Hepatocyte (in vitro differentiated cells): ENCODE results near the gene MRPL9. TPM values are rescaled to one million over a fixed set of nuclear protein-coding genes. Genes with fewer than 3 reads are reported as not detected.

Experiments
- DNase-seq: peaks from one replicate; pipeline ENCODE4 v3.0.0-alpha.2; 2016; ENCODE audit warnings: low spot score
- H2AFZ ChIP-seq: fragments of 200-600 bp; sonication (generic); 2 replicates; pipeline ENCODE4 v1.6.0; 2016; ENCODE audit warnings: antibody characterized with exemption, mild to moderate bottlenecking
- H3K27ac ChIP-seq: fragments of 200-600 bp; sonication (generic); 2 replicates; pipeline ENCODE4 v1.5.1; 2016; ENCODE audit warnings: mild to moderate bottlenecking
- H3K27me3 ChIP-seq: fragments of 200-600 bp; sonication (generic); 2 replicates; pipeline ENCODE4 v1.6.1; 2016
- H3K36me3 ChIP-seq: fragments of 200-600 bp; sonication (generic); replicated peaks from 2 replicates; pipeline ENCODE4 v1.5.1; 2016; ENCODE audit warnings: low read depth; ENCODE audit not compliant: insufficient read depth
- H3K4me1 ChIP-seq: fragments of 200-600 bp; sonication (generic); 2 replicates; pipeline ENCODE4 v1.5.1; 2016; ENCODE audit warnings: mild to moderate bottlenecking, moderate library complexity; ENCODE audit not compliant: insufficient read depth
- H3K4me2 ChIP-seq: fragments of 200-600 bp; sonication (generic); 2 replicates; pipeline ENCODE4 v1.6.0; 2016
- H3K4me3 ChIP-seq: fragments of 200-600 bp; sonication (generic); 2 replicates; pipeline ENCODE4 v1.5.1; 2016; ENCODE audit warnings: mild to moderate bottlenecking
- H3K79me2 ChIP-seq: fragments of 200-600 bp; sonication (generic); 2 replicates; pipeline ENCODE4 v1.6.0; 2017; ENCODE audit warnings: mild to moderate bottlenecking
- H3K9me2 ChIP-seq: fragments of 200-600 bp; sonication (generic); replicated peaks from 2 replicates; pipeline ENCODE4 v1.6.0; 2017; ENCODE audit warnings: mild to moderate bottlenecking; ENCODE audit not compliant: insufficient read depth
- H3K9me3 ChIP-seq: fragments of 200-600 bp; sonication (generic); 2 replicates; pipeline ENCODE4 v1.5.1; 2016; ENCODE audit warnings: low read depth, mild to moderate bottlenecking
- H4K20me1 ChIP-seq: fragments of 200-600 bp; sonication (generic); 2 replicates; pipeline ENCODE4 v1.6.0; 2016; ENCODE audit warnings: mild to moderate bottlenecking; ENCODE audit not compliant: insufficient read depth, poor library complexity, severe bottlenecking
- EZH2 ChIP-seq: fragments of 200-600 bp; sonication (generic); IDR thresholded peaks from 2 replicates; pipeline ENCODE4 v1.6.1; 2016; ENCODE audit warnings: antibody characterized with exemption, mild to moderate bottlenecking, borderline replicate concordance
- EZH2phosphoT487 ChIP-seq: fragments of 200-600 bp; sonication (generic); IDR thresholded peaks from one replicate; pipeline ENCODE4 v1.6.1; 2018; ENCODE audit warnings: antibody characterized with exemption, mild to moderate bottlenecking, low read depth, moderate library complexity; ENCODE audit not compliant: unreplicated experiment, severe bottlenecking
- WGBS: methylation state at CpG from one replicate; pipeline ENCODE4 v1.1.6; 2016; ENCODE audit warnings: low lambda C conversion rate; ENCODE audit errors: missing lambda C conversion rate; 5-methylcytosine and 5-hydroxymethylcytosine counted together
- polyA plus RNA-seq: library from polyadenylated mRNA; unstranded; fragments of >200 nt; fragmentation: Nextera tagmentation; extraction: Ambion mirVana; gene quantifications from 2 replicates; pipeline ENCODE4 v1.2.1, GENCODE V29; 2016
- total RNA-seq: library from RNA; depleted of rRNA; stranded (reverse); fragments of >200 nt; gene quantifications from 2 replicates; pipeline ENCODE4 v1.2.3, GENCODE V29; 2014
- TF ChIP-seq, protein P1 (sequence below): fragments of 200-600 bp; sonication (generic); IDR thresholded peaks from 2 replicates; pipeline ENCODE4 v1.5.1; 2016; ENCODE audit warnings: antibody characterized with exemption, mild to moderate bottlenecking; ENCODE audit not compliant: poor library complexity

MRPL9 gene
- total and polyA plus RNA-seq, 2 experiments from 2014 or later = 50.3 to 72.5 TPM

DNA sequence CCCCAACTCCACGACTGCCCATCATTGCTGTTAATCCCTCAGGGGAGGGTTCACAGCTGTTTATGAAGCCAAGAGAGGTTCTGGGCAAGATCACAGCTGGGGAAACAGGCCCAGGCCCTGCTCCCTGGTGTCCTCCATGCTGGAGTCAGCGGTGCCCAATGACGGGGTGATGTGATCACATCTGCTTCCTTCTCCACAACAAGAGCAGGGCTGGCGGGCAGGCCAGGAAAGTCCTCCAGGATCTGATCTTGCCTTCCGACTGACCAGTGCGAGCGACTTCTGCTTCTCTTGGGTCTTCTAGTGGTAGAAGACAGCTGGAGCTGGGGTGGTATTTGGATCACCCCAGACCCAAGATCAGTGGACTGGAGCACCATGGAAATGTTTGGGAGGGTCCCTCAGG is 42.9 kb upstream of the MRPL9 start:
- no peaks in the 10 kb centered on the region for H3K9me2 ChIP-seq
- H3K4me3 ChIP-seq = no peak overlapping the region
- peaks cover 13% of the 10 kb centered on the region for H3K27me3 ChIP-seq
- DNase-seq = no peak
- no peaks in the 10 kb centered on the region for H3K9me3 ChIP-seq
- TF ChIP-seq, protein P1, sequence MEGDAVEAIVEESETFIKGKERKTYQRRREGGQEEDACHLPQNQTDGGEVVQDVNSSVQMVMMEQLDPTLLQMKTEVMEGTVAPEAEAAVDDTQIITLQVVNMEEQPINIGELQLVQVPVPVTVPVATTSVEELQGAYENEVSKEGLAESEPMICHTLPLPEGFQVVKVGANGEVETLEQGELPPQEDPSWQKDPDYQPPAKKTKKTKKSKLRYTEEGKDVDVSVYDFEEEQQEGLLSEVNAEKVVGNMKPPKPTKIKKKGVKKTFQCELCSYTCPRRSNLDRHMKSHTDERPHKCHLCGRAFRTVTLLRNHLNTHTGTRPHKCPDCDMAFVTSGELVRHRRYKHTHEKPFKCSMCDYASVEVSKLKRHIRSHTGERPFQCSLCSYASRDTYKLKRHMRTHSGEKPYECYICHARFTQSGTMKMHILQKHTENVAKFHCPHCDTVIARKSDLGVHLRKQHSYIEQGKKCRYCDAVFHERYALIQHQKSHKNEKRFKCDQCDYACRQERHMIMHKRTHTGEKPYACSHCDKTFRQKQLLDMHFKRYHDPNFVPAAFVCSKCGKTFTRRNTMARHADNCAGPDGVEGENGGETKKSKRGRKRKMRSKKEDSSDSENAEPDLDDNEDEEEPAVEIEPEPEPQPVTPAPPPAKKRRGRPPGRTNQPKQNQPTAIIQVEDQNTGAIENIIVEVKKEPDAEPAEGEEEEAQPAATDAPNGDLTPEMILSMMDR = no peak
- TF ChIP-seq EZH2phosphoT487 = no peak
- TF ChIP-seq EZH2 = no peak
- H3K4me1 ChIP-seq = no peaks in the 10 kb centered on the region
- no peak overlapping the region for H3K4me2 ChIP-seq
- H3K27ac ChIP-seq = no peak overlapping the region
- no peaks in the 10 kb centered on the region for H3K36me3 ChIP-seq
- H3K79me2 ChIP-seq = no peaks in the 10 kb centered on the region
- no peaks in the 10 kb centered on the region for H4K20me1 ChIP-seq
- no peak overlapping the region for H2AFZ ChIP-seq
- WGBS = 83% methylated on average over 7 of the region's 7 CpGs

DNA sequence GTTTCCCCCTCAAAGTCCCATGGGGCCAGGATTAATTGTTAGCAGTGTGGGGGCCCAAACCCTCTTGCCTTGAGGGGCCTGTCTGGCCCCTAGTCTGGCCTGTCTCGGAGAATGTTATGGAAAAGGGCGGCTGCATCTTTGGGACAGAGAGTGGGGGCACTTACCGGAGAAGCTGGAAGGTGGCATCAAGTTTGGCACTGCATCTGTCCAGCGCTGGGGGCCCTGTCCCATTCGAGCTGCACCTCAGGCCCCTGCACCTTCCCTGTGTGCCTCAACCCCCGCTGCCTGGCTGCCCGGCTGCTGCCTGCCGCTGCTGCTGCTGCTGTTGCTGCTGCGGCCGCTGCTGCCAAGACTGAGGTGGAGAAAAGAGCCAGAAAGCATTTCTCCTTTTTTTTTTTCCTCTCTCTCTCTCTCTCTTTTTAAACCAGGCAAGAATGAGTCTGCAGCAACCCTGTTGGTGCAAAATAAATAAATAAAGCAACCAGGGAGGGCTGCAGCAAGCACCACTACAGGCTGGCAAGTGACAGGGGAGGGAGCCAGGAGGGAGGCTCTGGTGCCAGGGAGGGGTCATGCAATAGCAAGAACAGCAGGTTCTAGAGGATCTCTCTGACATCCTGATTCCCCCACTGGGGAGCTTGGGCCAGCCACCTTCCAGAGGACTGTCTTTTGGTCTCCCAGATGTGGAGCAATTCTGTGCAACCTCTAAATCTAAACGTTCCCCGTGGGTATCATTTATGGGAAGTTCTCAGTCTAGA is 41.9 kb upstream of the MRPL9 start, which contains the start of gene LINGO4:
Gene LINGO4, minus strand, starts transcription at position 354 of the 755 bp plus-strand sequence. CDS start 2,715 bp downstream, outside the sequence.
- WGBS = 79% methylated on average over 12 of the region's 12 CpGs
- no peaks in the 10 kb centered on the region for H3K79me2 ChIP-seq
- H4K20me1 ChIP-seq = no peaks in the 10 kb centered on the region
- H3K27ac ChIP-seq = no peak within 1 kb of the TSS
- no peak for DNase-seq
- no peak within 1 kb of the TSS for H2AFZ ChIP-seq
- H3K36me3 ChIP-seq = no peaks in the 10 kb centered on the region
- no peaks in the 10 kb centered on the region for H3K9me2 ChIP-seq
- TF ChIP-seq, protein P1 = no peak
- TF ChIP-seq EZH2 (no peak), EZH2phosphoT487 (no peak)
- no peak within 1 kb of the TSS for H3K4me3 ChIP-seq
- H3K4me2 ChIP-seq = no peak within 1 kb of the TSS
- H3K27me3 ChIP-seq = peaks cover 13% of the 10 kb centered on the region
- no peaks in the 10 kb centered on the region for H3K4me1 ChIP-seq
- no peaks in the 10 kb centered on the region for H3K9me3 ChIP-seq

DNA sequence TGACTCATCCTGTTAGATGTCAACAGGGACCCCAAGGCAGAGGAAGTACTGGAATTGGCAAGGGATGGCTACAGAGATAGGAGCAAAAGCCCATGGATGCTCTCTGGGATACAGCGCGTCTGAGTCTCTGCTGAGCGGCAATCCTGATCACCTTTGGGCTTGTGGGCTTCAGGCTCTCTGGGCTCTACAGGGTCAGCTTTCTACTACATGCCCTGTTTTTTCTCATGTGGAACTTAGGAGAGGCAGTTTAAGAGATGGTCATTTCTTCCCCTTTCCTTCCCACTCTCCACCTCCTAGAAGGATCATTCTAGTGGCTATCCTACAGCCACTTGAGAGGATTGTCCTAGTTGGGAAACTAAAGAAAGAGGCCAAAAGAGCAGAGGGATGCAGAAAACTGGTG is 40.6 kb upstream of the MRPL9 start:
- Histone ChIP-seq H3K27ac (no peak overlapping the region), H3K4me1 (no peaks in the 10 kb centered on the region), H3K9me2 (no peaks in the 10 kb centered on the region), H3K4me3 (no peak overlapping the region), H4K20me1 (no peaks in the 10 kb centered on the region), H3K79me2 (no peaks in the 10 kb centered on the region), H3K9me3 (no peaks in the 10 kb centered on the region), H3K4me2 (no peak overlapping the region), H2AFZ (no peak overlapping the region), H3K27me3 (peaks cover 19% of the 10 kb centered on the region), H3K36me3 (no peaks in the 10 kb centered on the region)
- DNase-seq = no peak
- no peak for TF ChIP-seq EZH2phosphoT487
- TF ChIP-seq, protein P1 = no peak
- TF ChIP-seq EZH2 = no peak
- WGBS = 100% methylated on average over 3 of the region's 3 CpGs

DNA sequence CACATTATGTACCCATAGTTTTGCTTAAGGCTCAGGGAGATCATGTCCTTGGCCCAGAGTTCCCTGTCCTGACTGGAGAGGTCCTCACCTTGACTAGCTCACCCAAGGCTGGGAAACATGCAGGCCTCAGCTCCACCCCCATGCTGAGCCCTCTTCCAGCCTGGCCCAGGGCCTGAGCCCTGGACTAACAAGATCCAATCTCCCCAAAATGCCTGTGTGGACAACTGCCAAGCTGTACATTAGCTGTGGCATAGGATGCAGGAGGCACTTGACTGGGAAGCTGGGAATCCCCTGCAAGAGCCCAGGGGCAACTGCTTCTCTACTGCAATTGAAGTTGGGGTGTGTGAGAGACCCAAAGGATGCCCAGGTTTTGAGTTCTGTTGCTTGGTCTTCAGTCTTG is 39.9 kb upstream of the MRPL9 start:
- H3K9me2 ChIP-seq = no peaks in the 10 kb centered on the region
- no peaks in the 10 kb centered on the region for H3K4me1 ChIP-seq
- H3K36me3 ChIP-seq = no peaks in the 10 kb centered on the region
- TF ChIP-seq, protein P1 = no peak
- TF ChIP-seq EZH2 (no peak), EZH2phosphoT487 (no peak)
- no peak overlapping the region for H3K27ac ChIP-seq
- H3K4me3 ChIP-seq = no peak overlapping the region
- peaks cover 22% of the 10 kb centered on the region for H3K27me3 ChIP-seq
- H2AFZ ChIP-seq = no peak overlapping the region
- H3K79me2 ChIP-seq = no peaks in the 10 kb centered on the region
- no peak overlapping the region for H3K4me2 ChIP-seq
- no peaks in the 10 kb centered on the region for H3K9me3 ChIP-seq
- DNase-seq = no peak
- no peaks in the 10 kb centered on the region for H4K20me1 ChIP-seq
